ENCODE data around the gene ATXN1.

DNA sequence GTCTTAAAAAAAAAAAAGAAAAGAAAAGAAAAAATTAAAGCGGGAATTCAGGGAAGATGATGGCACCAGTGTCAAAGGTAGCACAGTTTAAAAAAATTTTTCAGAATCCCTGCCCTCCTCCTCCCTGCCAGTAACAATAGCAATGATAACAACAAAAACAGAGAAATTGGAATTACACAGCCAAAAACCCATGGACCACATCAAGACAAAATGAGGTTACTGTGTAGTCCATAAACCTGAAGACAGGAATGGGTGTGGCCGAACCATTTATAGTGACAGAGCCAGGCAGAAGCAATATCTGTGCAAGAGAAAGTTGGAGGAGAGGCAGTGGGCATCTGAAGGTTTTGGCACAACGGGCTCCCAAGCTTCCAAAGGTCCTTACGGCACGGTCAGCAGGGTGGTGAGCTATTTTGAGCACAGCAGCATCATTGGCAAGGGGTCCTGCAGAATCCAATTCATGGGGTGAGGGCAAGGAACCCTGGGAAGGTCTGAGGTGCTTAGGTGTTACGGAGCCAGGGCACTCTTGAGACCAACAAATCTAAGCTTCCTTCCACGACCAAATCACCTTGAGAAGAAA is 320.5 kb downstream of the ATXN1 start:
- TF ChIP-seq, protein P1, sequence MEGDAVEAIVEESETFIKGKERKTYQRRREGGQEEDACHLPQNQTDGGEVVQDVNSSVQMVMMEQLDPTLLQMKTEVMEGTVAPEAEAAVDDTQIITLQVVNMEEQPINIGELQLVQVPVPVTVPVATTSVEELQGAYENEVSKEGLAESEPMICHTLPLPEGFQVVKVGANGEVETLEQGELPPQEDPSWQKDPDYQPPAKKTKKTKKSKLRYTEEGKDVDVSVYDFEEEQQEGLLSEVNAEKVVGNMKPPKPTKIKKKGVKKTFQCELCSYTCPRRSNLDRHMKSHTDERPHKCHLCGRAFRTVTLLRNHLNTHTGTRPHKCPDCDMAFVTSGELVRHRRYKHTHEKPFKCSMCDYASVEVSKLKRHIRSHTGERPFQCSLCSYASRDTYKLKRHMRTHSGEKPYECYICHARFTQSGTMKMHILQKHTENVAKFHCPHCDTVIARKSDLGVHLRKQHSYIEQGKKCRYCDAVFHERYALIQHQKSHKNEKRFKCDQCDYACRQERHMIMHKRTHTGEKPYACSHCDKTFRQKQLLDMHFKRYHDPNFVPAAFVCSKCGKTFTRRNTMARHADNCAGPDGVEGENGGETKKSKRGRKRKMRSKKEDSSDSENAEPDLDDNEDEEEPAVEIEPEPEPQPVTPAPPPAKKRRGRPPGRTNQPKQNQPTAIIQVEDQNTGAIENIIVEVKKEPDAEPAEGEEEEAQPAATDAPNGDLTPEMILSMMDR (conservative IDR thresholded peaks at IDR 0.05; ENCODE audit: low read depth, low read length) = no peak
- TF ChIP-seq EZH2phosphoT487 (IDR thresholded peaks at IDR 0.05; ENCODE audit: borderline replicate concordance, low read length) = no peak

Data from PC-3 (cell line).